Measurements from ENCODE around the gene SUZ12.

GRCh38 chr17:31888124-31888523 is 48.7 kb upstream of the SUZ12 start:
- TF ChIP-seq CTCF (IDR thresholded peaks at IDR 0.05) = no peak
- TF ChIP-seq POLR2AphosphoS5 (IDR thresholded peaks at IDR 0.05; ENCODE audit: insufficient read depth in 1 of 2, low read depth in 1 of 2) = no peak
- TF ChIP-seq POLR2A (IDR thresholded peaks at IDR 0.05) = no peak

All from vagina (tissue), 2 donors.